Mesenchymal stem cell (in vitro differentiated cells and primary cell): ENCODE measurements around the gene DSCAML1.

Experiments
- DNase-seq: peaks from one replicate; pipeline ENCODE4 v3.0.0-alpha.2; 2013
- H2AFZ ChIP-seq: one replicate; pipeline ENCODE4 v1.6.1; 2013; ENCODE audit warnings: low read depth, mild to moderate bottlenecking, control low read depth, inconsistent platforms, low read length, moderate library complexity
- H2AK5ac ChIP-seq: 2 replicates; pipeline ENCODE4 v1.6.1; 2013; ENCODE audit warnings: low read length, moderate library complexity, mild to moderate bottlenecking, inconsistent platforms; ENCODE audit not compliant: severe bottlenecking
- H2BK120ac ChIP-seq: one replicate; pipeline ENCODE4 v1.6.1; 2013; ENCODE audit warnings: low read depth, mild to moderate bottlenecking, inconsistent platforms, low read length, moderate library complexity
- H2BK12ac ChIP-seq, 2 experiments: one replicate each; pipeline ENCODE4 v1.6.1; 2013; ENCODE audit warnings: inconsistent platforms in 2 of 2, low read length in 2 of 2, mild to moderate bottlenecking in 2 of 2, moderate library complexity in 2 of 2, control low read depth in 1 of 2
- H2BK15ac ChIP-seq: one replicate; pipeline ENCODE4 v1.6.1; 2013; ENCODE audit warnings: mild to moderate bottlenecking, low read depth, inconsistent platforms; ENCODE audit not compliant: poor library complexity, severe bottlenecking
- H2BK5ac ChIP-seq: 2 replicates; pipeline ENCODE4 v1.6.1; 2013; ENCODE audit warnings: low read depth, mild to moderate bottlenecking, low read length, control low read depth, inconsistent platforms; ENCODE audit not compliant: poor library complexity, severe bottlenecking
- H3K14ac ChIP-seq, 2 experiments: one replicate each; pipeline ENCODE4 v1.6.1; 2013; ENCODE audit warnings: inconsistent platforms in 2 of 2, low read length in 2 of 2, control low read depth in 1 of 2, mild to moderate bottlenecking in 1 of 2, moderate library complexity in 1 of 2
- H3K18ac ChIP-seq, 2 experiments: one replicate each; pipeline ENCODE4 v1.6.1; 2013; ENCODE audit warnings: inconsistent platforms in 2 of 2, low read length in 2 of 2, control low read depth in 1 of 2, low read depth in 1 of 2, mild to moderate bottlenecking in 1 of 2
- H3K23ac ChIP-seq, 2 experiments: one replicate each; pipeline ENCODE4 v1.6.1; 2013; ENCODE audit warnings: inconsistent platforms in 2 of 2, low read length in 2 of 2, mild to moderate bottlenecking in 2 of 2, moderate library complexity in 2 of 2, control low read depth in 1 of 2
- H3K27ac ChIP-seq: 2 replicates; pipeline ENCODE4 v1.5.1; 2013; ENCODE audit warnings: mild to moderate bottlenecking, moderate library complexity, low read length, control low read depth, inconsistent platforms; ENCODE audit not compliant: poor library complexity, severe bottlenecking
- H3K27me3 ChIP-seq, 2 experiments: 2 replicates each; pipeline versions ENCODE4 v1.6.1 to v1.7.0; 2013; ENCODE audit warnings: low read length in 2 of 2, mild to moderate bottlenecking in 2 of 2, moderate library complexity in 2 of 2, control low read depth in 1 of 2, inconsistent platforms in 1 of 2; ENCODE audit not compliant: control insufficient read depth in 1 of 2, insufficient read depth in 1 of 2
- H3K36me3 ChIP-seq, 2 experiments: 2 replicates each; pipeline versions ENCODE4 v1.6.1 to v1.7.0; 2013; ENCODE audit warnings: low read length in 2 of 2, control low read depth in 1 of 2, inconsistent platforms in 1 of 2, low read depth in 1 of 2, mild to moderate bottlenecking in 1 of 2; ENCODE audit not compliant: insufficient read depth in 2 of 2, control insufficient read depth in 1 of 2
- H3K4ac ChIP-seq, 2 experiments: one replicate each; pipeline ENCODE4 v1.6.1; 2013; ENCODE audit warnings: inconsistent platforms in 2 of 2, low read length in 2 of 2, mild to moderate bottlenecking in 2 of 2, moderate library complexity in 2 of 2, control low read depth in 1 of 2, low read depth in 1 of 2
- H3K4me1 ChIP-seq: 2 replicates; pipeline ENCODE4 v1.6.1; 2013; ENCODE audit warnings: low read depth, low read length, control low read depth; ENCODE audit not compliant: control insufficient read depth, insufficient read depth
- H3K4me2 ChIP-seq: 2 replicates; pipeline ENCODE4 v1.6.1; 2013; ENCODE audit warnings: low read length, mild to moderate bottlenecking, inconsistent platforms; ENCODE audit not compliant: poor library complexity, severe bottlenecking
- H3K4me3 ChIP-seq, 2 experiments: 2 replicates each; pipeline versions ENCODE4 v1.5.1 to v1.7.0; 2013; ENCODE audit warnings: low read length in 2 of 2, mild to moderate bottlenecking in 2 of 2, control low read depth in 1 of 2, low read depth in 1 of 2; ENCODE audit not compliant: insufficient read depth in 1 of 2
- H3K79me1 ChIP-seq: replicated peaks from 2 replicates; pipeline ENCODE4 v1.6.1; 2013; ENCODE audit warnings: mild to moderate bottlenecking, control low read depth, low read length, inconsistent platforms; ENCODE audit not compliant: poor library complexity, severe bottlenecking
- H3K9ac ChIP-seq: 2 replicates; pipeline ENCODE4 v1.7.0; 2013; ENCODE audit warnings: mild to moderate bottlenecking, low read length, moderate library complexity
- H3K9me3 ChIP-seq: 2 replicates; pipeline ENCODE4 v1.7.0; 2013; ENCODE audit warnings: mild to moderate bottlenecking, low read length; ENCODE audit not compliant: control insufficient read depth
- H4K8ac ChIP-seq: one replicate; pipeline ENCODE4 v1.6.1; 2013; ENCODE audit warnings: inconsistent platforms, mild to moderate bottlenecking, low read length, moderate library complexity
- H4K91ac ChIP-seq: one replicate; pipeline ENCODE4 v1.6.1; 2013; ENCODE audit warnings: mild to moderate bottlenecking, low read length, inconsistent platforms
- WGBS: methylation state at CpG from one replicate; pipeline ENCODE4 v1.1.7; 2013; ENCODE audit warnings: mixed read lengths; 5-methylcytosine and 5-hydroxymethylcytosine counted together

DSCAML1 gene

DNA sequence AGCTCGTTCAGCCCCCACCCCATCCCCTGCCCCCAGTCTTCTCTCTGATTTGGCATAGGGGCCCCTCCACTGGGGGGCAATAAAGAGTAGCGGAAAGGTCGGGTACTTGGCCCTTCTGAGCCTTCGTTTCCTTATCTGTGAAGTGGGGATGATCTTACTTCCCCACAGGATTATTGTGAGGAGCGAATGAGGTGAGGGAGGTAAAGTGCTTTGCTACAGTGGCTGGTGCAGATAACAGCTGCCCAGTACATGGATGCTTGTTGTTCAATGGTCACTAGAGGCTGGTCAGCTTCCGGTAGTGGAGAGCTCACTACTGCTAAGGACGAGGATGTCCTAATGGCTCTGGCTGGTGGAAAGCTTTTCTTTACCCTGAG lies 368.2 kb downstream of the DSCAML1 start:
- Histone ChIP-seq H2AFZ (no peak overlapping the region), H3K27me3 (peaks cover 36 to 50% of the 10 kb centered on the region in 2 experiments), H2BK12ac (no peak overlapping the region), H2BK5ac (no peak overlapping the region), H3K23ac (no peak overlapping the region), H3K36me3 (peaks cover 0 to 9% of the 10 kb centered on the region in 2 experiments), H3K4me2 (no peak overlapping the region), H3K14ac (no peak overlapping the region), H3K18ac (no peak overlapping the region), H4K8ac (no peak overlapping the region), H3K9ac (no peak overlapping the region), H2BK15ac (no peak overlapping the region), H3K4me1 (peaks cover 2% of the 10 kb centered on the region), H2AK5ac (no peak overlapping the region), H3K4ac (no peak overlapping the region), H3K79me1 (no peaks in the 10 kb centered on the region), H3K9me3 (no peaks in the 10 kb centered on the region), H2BK120ac (no peak overlapping the region), H4K91ac (no peak overlapping the region), H3K27ac (no peak overlapping the region), H3K4me3 (no peak overlapping the region)
- 71% methylated on average over 7 of the region's 7 CpGs for WGBS
- DNase-seq, result no peak

- no peaks in the 10 kb centered on the region for H3K79me1 ChIP-seq
- no peak overlapping the region for H2BK5ac ChIP-seq
- no peak overlapping the region for H2BK12ac ChIP-seq
- no peak overlapping the region for H4K91ac ChIP-seq
- H3K36me3 ChIP-seq, result peaks cover 0 to 9% of the 10 kb centered on the region in 2 experiments
- H3K4me3 ChIP-seq, result no peak overlapping the region
- no peak overlapping the region for H2AFZ ChIP-seq
- H3K27ac ChIP-seq, result no peak overlapping the region
- no peak overlapping the region for H2BK120ac ChIP-seq
- no peak overlapping the region for H3K4me2 ChIP-seq
- no peak for DNase-seq
- H4K8ac ChIP-seq, result no peak overlapping the region
- no peak overlapping the region for H2BK15ac ChIP-seq
- H3K23ac ChIP-seq, result no peak overlapping the region
- H2AK5ac ChIP-seq, result no peak overlapping the region
- no peak overlapping the region for H3K4ac ChIP-seq
- no peaks in the 10 kb centered on the region for H3K9me3 ChIP-seq
- no peak overlapping the region for H3K18ac ChIP-seq
- peaks cover 32 to 52% of the 10 kb centered on the region in 2 experiments for H3K27me3 ChIP-seq
- H3K4me1 ChIP-seq, result peaks cover 2% of the 10 kb centered on the region
- 87% methylated on average over 30 of the region's 32 CpGs for WGBS
- no peak overlapping the region for H3K9ac ChIP-seq
- no peak overlapping the region for H3K14ac ChIP-seq
Observed at GRCh38 chr11:117428186-117428855, 368.7 kb downstream of the DSCAML1 start.

- Histone ChIP-seq H3K23ac (no peak overlapping the region), H4K91ac (no peak overlapping the region), H3K4me2 (no peak overlapping the region), H3K4me1 (peaks cover 2% of the 10 kb centered on the region), H2AK5ac (no peak overlapping the region), H3K36me3 (peaks cover 0 to 6% of the 10 kb centered on the region in 2 experiments), H2BK120ac (no peak overlapping the region), H3K18ac (no peak overlapping the region), H3K4me3 (no peak overlapping the region), H3K79me1 (no peaks in the 10 kb centered on the region), H2BK15ac (no peak overlapping the region), H4K8ac (no peak overlapping the region), H3K4ac (no peak overlapping the region), H3K14ac (no peak overlapping the region), H3K9me3 (no peaks in the 10 kb centered on the region), H3K27ac (no peak overlapping the region), H2BK12ac (no peak overlapping the region), H2AFZ (no peak overlapping the region), H2BK5ac (no peak overlapping the region), H3K9ac (no peak overlapping the region), H3K27me3 (peaks cover 35 to 53% of the 10 kb centered on the region in 2 experiments)
- DNase-seq, result no peak
- 79% methylated on average over 11 of the region's 11 CpGs for WGBS
Observed at GRCh38 chr11:117427356-117427874, 369.6 kb downstream of the DSCAML1 start.

- Histone ChIP-seq H3K27me3 (peaks cover 40 to 58% of the 10 kb centered on the region in 2 experiments), H3K9me3 (no peaks in the 10 kb centered on the region), H3K4ac (no peak overlapping the region), H3K14ac (no peak overlapping the region), H3K4me1 (peaks cover 2% of the 10 kb centered on the region), H2AK5ac (no peak overlapping the region), H2BK5ac (no peak overlapping the region), H3K23ac (no peak overlapping the region), H3K9ac (no peak overlapping the region), H3K18ac (no peak overlapping the region), H4K8ac (no peak overlapping the region), H3K27ac (no peak overlapping the region), H3K4me3 (no peak overlapping the region), H2AFZ (no peak overlapping the region), H3K4me2 (no peak overlapping the region), H3K36me3 (peaks cover 0 to 6% of the 10 kb centered on the region in 2 experiments), H2BK120ac (no peak overlapping the region), H2BK12ac (no peak overlapping the region), H4K91ac (no peak overlapping the region), H2BK15ac (no peak overlapping the region), H3K79me1 (no peaks in the 10 kb centered on the region)
- DNase-seq, result no peak
- WGBS, result 88% methylated on average over 7 of the region's 7 CpGs
Observed at GRCh38 chr11:117426941-117427340, 370.1 kb downstream of the DSCAML1 start.
